ENCODE measurements around the gene SUOX. TPM values are rescaled to one million over a fixed set of nuclear protein-coding genes. Genes with fewer than 3 reads are reported as not detected.

The SUOX gene
- 10.1 and 10.4 TPM in 2 replicates for total RNA-seq

GRCh38 chr12:55996715-55997534 is at the start of gene SUOX:
Gene SUOX (plus strand): TSS chr12:55997276. CDS start chr12:56002222, 4,946 bp downstream.

DNA sequence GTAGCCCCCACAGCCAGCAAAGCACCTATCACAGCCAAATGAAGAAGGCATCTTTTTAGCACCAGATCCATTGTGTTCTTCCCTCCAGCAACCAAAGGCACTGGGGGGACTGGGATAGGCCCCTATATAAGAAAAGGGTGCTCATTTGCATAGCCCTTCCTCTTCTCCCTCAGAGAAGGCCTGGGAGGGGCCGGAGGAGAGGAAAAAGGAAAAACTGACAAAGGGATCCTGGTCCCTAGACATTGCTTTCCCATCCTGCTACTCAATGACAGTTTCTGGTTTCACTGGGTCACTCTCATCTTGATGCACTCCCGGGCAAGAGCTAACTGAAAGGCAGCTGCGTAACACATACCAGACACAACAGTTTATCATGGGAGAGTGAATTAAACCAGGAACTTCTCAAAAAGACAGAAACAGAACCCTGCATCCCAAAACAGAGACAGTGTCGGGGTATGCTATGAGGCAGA is 31.1 kb upstream of the SUOX start, which contains the start of gene PMEL:
TSS of gene PMEL (minus strand) at position 102 of the 467 bp plus-strand sequence. CDS start at position 71, 31 bp downstream.

DNA sequence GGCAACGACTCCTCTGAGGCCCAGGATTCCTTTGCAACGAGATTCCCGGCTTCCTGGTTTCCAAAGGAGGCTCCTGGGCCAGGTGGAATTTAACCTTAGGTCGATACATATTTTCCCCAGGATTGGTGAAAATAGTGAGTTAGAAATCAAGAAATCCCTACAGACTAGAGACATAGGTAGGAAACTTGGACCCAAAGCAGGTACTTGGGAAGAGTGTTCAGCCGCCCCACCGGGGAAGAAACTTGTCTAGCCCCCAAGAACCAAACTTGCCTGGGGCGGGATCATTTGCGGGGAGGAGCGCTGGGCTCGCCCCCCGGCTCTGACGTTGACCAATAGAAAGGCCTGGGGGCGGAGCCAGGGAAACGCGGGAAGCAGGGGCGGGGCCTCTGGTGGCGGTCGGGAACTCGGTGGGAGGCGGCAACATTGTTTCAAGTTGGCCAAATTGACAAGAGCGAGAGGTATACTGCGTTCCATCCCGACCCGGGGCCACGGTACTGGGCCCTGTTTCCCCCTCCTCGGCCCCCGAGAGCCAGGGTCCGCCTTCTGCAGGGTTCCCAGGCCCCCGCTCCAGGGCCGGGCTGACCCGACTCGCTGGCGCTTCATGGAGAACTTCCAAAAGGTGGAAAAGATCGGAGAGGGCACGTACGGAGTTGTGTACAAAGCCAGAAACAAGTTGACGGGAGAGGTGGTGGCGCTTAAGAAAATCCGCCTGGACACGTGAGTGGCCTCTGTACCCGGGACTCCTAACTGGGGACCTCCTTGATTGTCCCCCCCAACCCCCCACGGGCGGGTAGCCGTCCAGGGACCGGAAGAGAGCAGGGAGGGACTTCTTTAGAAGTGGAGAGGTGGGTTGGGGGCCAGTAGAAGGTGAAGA is 30.4 kb upstream of the SUOX start, which contains the start of gene CDK2:
TSS of gene CDK2 (plus strand) at position 423 of the 874 bp plus-strand sequence. CDS start at position 602, 179 bp downstream.

DNA sequence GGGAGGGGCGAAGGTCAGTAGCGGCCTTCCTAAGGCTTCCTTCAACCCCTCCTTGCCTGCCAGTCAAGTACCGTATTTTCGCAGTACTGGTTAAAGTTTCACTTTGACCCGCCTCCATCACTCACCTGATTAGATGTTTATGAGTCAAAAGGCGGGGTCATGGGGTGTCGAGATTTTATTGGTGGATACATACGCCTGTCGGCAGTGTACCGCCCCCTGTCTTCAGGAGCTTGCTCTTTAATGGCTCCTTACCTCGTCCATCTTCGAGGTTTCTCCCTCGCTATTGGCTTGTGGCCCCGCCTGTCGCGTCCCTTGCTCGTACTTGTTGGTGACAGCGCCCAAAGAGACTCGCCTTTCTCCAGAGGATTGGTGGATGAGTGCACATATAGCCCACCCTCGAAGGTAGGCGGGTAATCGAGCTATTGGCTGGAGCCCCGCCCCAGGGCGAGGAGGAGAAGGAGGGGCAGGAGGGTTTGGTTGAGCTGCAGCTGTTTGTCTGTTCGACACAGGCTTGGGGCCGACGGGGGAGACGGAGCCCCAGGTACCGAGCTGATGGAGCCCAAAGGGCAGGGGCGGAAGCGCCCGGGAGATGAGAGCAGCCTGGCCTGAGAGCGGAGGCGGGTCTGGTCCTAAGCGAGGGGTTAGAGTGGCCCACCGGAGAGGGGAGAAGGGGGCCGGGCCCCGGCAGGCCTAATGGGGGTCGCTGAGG is 23.3 kb upstream of the SUOX start, which contains the start of gene RAB5B:
TSS of gene RAB5B (plus strand) at position 480 of the 709 bp plus-strand sequence. CDS start 12,883 bp downstream, outside the sequence.

GRCh38 chr12:56020423-56021184 is 23.5 kb downstream of the SUOX start, which contains the start of gene IKZF4:
Gene IKZF4 (plus strand): TSS chr12:56021043. CDS start chr12:56021494, 451 bp downstream.

DNA sequence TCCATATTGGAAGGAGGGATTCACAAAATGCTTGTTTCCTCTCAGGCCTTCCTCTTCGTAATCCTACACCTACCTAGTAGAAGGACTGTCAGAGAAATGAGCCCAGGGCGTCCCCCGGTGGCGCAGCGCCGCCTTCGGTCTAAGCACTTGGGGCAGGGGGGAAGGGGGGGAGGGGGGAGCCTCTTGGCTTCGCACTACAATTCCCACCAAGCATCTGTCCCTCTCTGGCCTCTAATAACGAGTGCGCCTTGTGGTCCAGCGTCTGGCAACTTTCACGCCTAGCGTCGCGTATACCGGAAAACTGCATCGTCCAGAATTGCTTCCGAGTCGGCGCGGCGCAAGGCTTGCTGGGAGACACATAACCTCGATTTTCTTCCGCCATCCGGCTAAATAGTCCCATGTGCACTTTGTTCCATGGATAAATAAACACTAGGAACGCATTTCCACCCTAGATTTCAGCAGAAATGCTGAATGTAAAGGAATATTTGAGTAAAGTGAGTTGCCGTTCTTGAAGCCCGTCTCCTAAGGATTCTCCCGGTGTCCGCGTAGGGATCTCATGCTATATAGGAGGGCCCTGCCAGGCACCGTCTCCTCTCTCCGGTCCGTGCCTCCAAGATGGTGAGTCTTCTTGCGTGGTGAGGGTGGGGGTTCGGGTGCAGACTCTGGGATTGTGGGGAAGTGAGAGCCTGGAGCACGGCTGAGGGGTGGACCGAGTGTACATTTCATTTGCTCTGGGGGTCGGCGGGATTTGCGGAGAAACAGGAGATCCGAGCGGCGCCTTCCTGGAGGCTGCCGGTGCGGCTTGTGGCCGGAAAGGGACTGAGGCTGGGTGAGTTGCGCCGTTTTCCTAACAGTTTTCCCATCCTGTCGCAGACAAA is 44.7 kb downstream of the SUOX start, which contains the start of gene RPS26:
TSS of gene RPS26 (plus strand) at position 367 of the 878 bp plus-strand sequence. CDS start at position 616, 249 bp downstream.

Other genes with a start within 250 kb of the SUOX start
- gene SARNP, start 179.6 kb upstream of the SUOX start, total RNA-seq, result 74.1 and 103 TPM in 2 replicates
- gene ORMDL2, start 179.2 kb upstream of the SUOX start, total RNA-seq, result 17.5 and 27.0 TPM in 2 replicates
- gene DNAJC14, start 167.7 kb upstream of the SUOX start, total RNA-seq, result 73.0 and 77.3 TPM in 2 replicates
- gene MMP19, start 154.3 kb upstream of the SUOX start, total RNA-seq, result 2.5 and 7.3 TPM in 2 replicates
- 31.0 and 36.0 TPM in 2 replicates for gene PYM1, start 69.4 kb upstream of the SUOX start, total RNA-seq
- gene DGKA, start 66.1 kb upstream of the SUOX start, total RNA-seq, result 29.3 and 34.7 TPM in 2 replicates
- 1.1 and 1.7 TPM in 2 replicates for gene PMEL, start 31.2 kb upstream of the SUOX start, total RNA-seq
- gene CDK2, start 30.4 kb upstream of the SUOX start, total RNA-seq, result 16.1 and 55.8 TPM in 2 replicates
- 42.2 and 43.1 TPM in 2 replicates for gene RAB5B, start 23.2 kb upstream of the SUOX start, total RNA-seq
- gene IKZF4, start 23.8 kb downstream of the SUOX start, total RNA-seq, result 0.58 and 2.0 TPM in 2 replicates
- 664 and 693 TPM in 2 replicates for gene RPS26, start 44.6 kb downstream of the SUOX start, total RNA-seq
- gene ERBB3, start 82.9 kb downstream of the SUOX start, total RNA-seq, result 0.38 and 0.56 TPM in 2 replicates
- gene PA2G4, start 107.3 kb downstream of the SUOX start, total RNA-seq, result 84.0 and 204 TPM in 2 replicates
- gene RPL41, start 119.4 kb downstream of the SUOX start, total RNA-seq, result 2,066 and 2,753 TPM in 2 replicates
- 4.0 and 5.6 TPM in 2 replicates for gene ZC3H10, start 121.0 kb downstream of the SUOX start, total RNA-seq
- 303 and 307 TPM in 2 replicates for gene ESYT1, start 131.0 kb downstream of the SUOX start, total RNA-seq
- 35.7 and 60.0 TPM in 2 replicates for gene MYL6B, start 155.3 kb downstream of the SUOX start, total RNA-seq
- gene MYL6, start 161.1 kb downstream of the SUOX start, total RNA-seq, result 1,570 and 2,884 TPM in 2 replicates
- gene SMARCC2, start 192.2 kb downstream of the SUOX start, total RNA-seq, result 33.0 and 36.0 TPM in 2 replicates
- gene RNF41, start 224.6 kb downstream of the SUOX start, total RNA-seq, result 99.3 and 165 TPM in 2 replicates
- gene NABP2, start 227.1 kb downstream of the SUOX start, total RNA-seq, result 20.9 and 28.8 TPM in 2 replicates
- gene SLC39A5, start 232.8 kb downstream of the SUOX start, total RNA-seq, result 0.85 TPM in 1 of 2 replicates, not detected in the other

All from regular cardiac myocyte (primary cell).